B cell (primary cell): ENCODE measurements around the gene REG1A. TPM values are rescaled to one million over a fixed set of nuclear protein-coding genes. Genes with fewer than 3 reads are reported as not detected.

Source experiments
- ATAC-seq: fragments of 200-7000 bp; cut with Tn5 transposase; one replicate; pipeline ENCODE4 v1.10.0; 2021; ENCODE audit warnings: low read depth, mild to moderate bottlenecking, moderate number of reproducible peaks, moderate library complexity
- CTCF ChIA-PET: fragments of 350-600 bp; sonication (Branson Sonifier 250); formaldehyde crosslinking; loops from one replicate; lab custom pipeline; 2021; ENCODE audit warnings: antibody characterized with exemption, inconsistent platforms; lab: Charles Lee
- POLR2A ChIA-PET: fragments of 350-600 bp; sonication (Branson Sonifier 250); formaldehyde crosslinking; loops from one replicate; lab custom pipeline; 2021; ENCODE audit warnings: antibody characterized with exemption; lab: Charles Lee
- DNase-seq: peaks from one replicate; pipeline ENCODE4 v3.0.0; 2013
- H2AFZ ChIP-seq: 2 replicates; pipeline ENCODE4 v1.6.1; 2012; ENCODE audit warnings: mild to moderate bottlenecking, low read depth, low read length; ENCODE audit not compliant: insufficient read depth, poor library complexity, severe bottlenecking
- H3K27ac ChIP-seq, 2 donors: 1 replicate in 1 of 2; 2 replicates in 1 of 2; pipeline ENCODE4 v1.5.1; 2012 to 2013; ENCODE audit warnings: low read length in 2 of 2, mild to moderate bottlenecking in 2 of 2, moderate library complexity in 1 of 2
- H3K27me3 ChIP-seq, 4 experiments: fragments of 200-600 bp in 1 of 4; sonication (generic) in 1 of 4; replicated peaks in 1 of 4; 1 replicate in 2 of 4; 2 replicates in 2 of 4; pipeline versions ENCODE4 v1.6.1 to v1.7.0; 2013 to 2016; ENCODE audit warnings: low read length in 3 of 4, mild to moderate bottlenecking in 2 of 4, mixed read lengths in 1 of 4, moderate library complexity in 1 of 4; ENCODE audit not compliant: insufficient read depth in 4 of 4, control insufficient read depth in 3 of 4; ENCODE audit errors: control extremely low read depth in 1 of 4
- H3K36me3 ChIP-seq, 2 experiments: replicated peaks in 1 of 2; 1 replicate in 1 of 2; 2 replicates in 1 of 2; pipeline versions ENCODE4 v1.6.1 to v1.7.1; 2013; ENCODE audit warnings: low read length in 1 of 2; ENCODE audit not compliant: insufficient read depth in 2 of 2, control insufficient read depth in 1 of 2; ENCODE audit errors: control extremely low read depth in 1 of 2, extremely low read depth in 1 of 2
- H3K4me1 ChIP-seq, 2 donors: fragments of 200-600 bp in 1 of 2; sonication (generic) in 1 of 2; 1 replicate in 1 of 2; 2 replicates in 1 of 2; pipeline versions ENCODE4 v1.5.1 to v1.6.1; 2013 to 2017; ENCODE audit warnings: low read length in 2 of 2; ENCODE audit not compliant: control insufficient read depth in 2 of 2, insufficient read depth in 2 of 2
- H3K4me2 ChIP-seq: replicated peaks from 2 replicates; pipeline ENCODE3; 2012; ENCODE audit warnings: mild to moderate bottlenecking, low read depth, low read length; ENCODE audit not compliant: poor library complexity, severe bottlenecking
- H3K4me3 ChIP-seq, 5 experiments: fragments of 200-600 bp in 1 of 5; sonication (generic) in 1 of 5; 1 replicate in 3 of 5; 2 replicates in 2 of 5; pipeline versions ENCODE4 v1.5.1 to v1.7.0; 2011 to 2016; ENCODE audit warnings: low read length in 4 of 5, mild to moderate bottlenecking in 4 of 5, low read depth in 2 of 5, control low read depth in 1 of 5, moderate library complexity in 1 of 5; ENCODE audit not compliant: insufficient read depth in 1 of 5; ENCODE audit errors: control extremely low read depth in 1 of 5, extremely low read depth in 1 of 5
- H3K79me2 ChIP-seq: fragments of 200-600 bp; sonication (generic); one replicate; pipeline ENCODE4 v1.6.0; 2016; ENCODE audit warnings: low read length; ENCODE audit not compliant: control insufficient read depth, insufficient read depth
- H3K9ac ChIP-seq: fragments of 200-600 bp; sonication (generic); 2 replicates; pipeline ENCODE4 v1.6.1; 2017; ENCODE audit warnings: mild to moderate bottlenecking, low read length, moderate library complexity
- H3K9me3 ChIP-seq, 3 donors: one replicate each; pipeline versions ENCODE4 v1.6.1 to v1.7.1; 2013; ENCODE audit warnings: low read length in 2 of 3; ENCODE audit not compliant: control insufficient read depth in 2 of 3, insufficient read depth in 1 of 3; ENCODE audit errors: control extremely low read depth in 1 of 3
- H4K20me1 ChIP-seq: 2 replicates; pipeline ENCODE4 v1.6.0; 2012; ENCODE audit warnings: mild to moderate bottlenecking, low read length; ENCODE audit not compliant: insufficient read depth, control insufficient read depth, poor library complexity, severe bottlenecking
- H3K27ac Mint-ChIP-seq: one replicate; pipeline ENCODE4 v1.8.0; 2021; ENCODE audit warnings: mixed read lengths
- H3K27me3 Mint-ChIP-seq: one replicate; pipeline ENCODE4 v1.8.0; 2021; ENCODE audit warnings: mixed read lengths
- H3K4me1 Mint-ChIP-seq: one replicate; pipeline ENCODE4 v1.8.0; 2021; ENCODE audit warnings: mixed read lengths
- H3K4me3 Mint-ChIP-seq: one replicate; pipeline ENCODE4 v1.8.0; 2021; ENCODE audit warnings: mixed read lengths
- H3K9me3 Mint-ChIP-seq: one replicate; pipeline ENCODE4 v1.8.0; 2022; ENCODE audit warnings: mixed read lengths; ENCODE audit not compliant: insufficient read depth
- CTCF ChIP-seq: fragments of 200-600 bp; IDR thresholded peaks from one replicate; pipeline ENCODE4 v1.8.0; 2022; ENCODE audit warnings: antibody characterized with exemption, mild to moderate bottlenecking
- EZH2 ChIP-seq: IDR thresholded peaks from 2 replicates; pipeline ENCODE4 v1.6.1; 2012; ENCODE audit warnings: borderline replicate concordance, low read depth, mild to moderate bottlenecking, moderate library complexity, low read length; ENCODE audit not compliant: insufficient read depth, poor library complexity, severe bottlenecking
- WGBS: methylation state at CpG from one replicate; pipeline ENCODE4 v1.1.5; 2013; ENCODE audit warnings: missing lambda C conversion rate; ENCODE audit not compliant: insufficient coverage; 5-methylcytosine and 5-hydroxymethylcytosine counted together
- intact Hi-C: fragments of 100-400 bp; cut with micrococcal nuclease; formaldehyde crosslinking; loops from one replicate; pipeline ENCODE4 v1.10.0; 2022
- polyA plus RNA-seq: library from polyadenylated mRNA; depleted of rRNA; stranded (reverse); fragments of >200 nt; gene quantifications from 2 replicates; pipeline ENCODE4 v1.2.3, GENCODE V29; 2012
- total RNA-seq, 2 donors: library from RNA; stranded (reverse); fragments of 120-200 nt in 1 of 2; gene quantifications; 1 replicate in 1 of 2; 2 replicates in 1 of 2; pipeline versions ENCODE4 v1.2.3 to v1.2.4, GENCODE V29; 2013 to 2022

REG1A gene
- total and polyA plus RNA-seq, 2 donors (not counting 1 experiment from before 2014, with no cell fraction given) = not detected

- H3K79me2 ChIP-seq = no peaks in the 10 kb centered on the region
- no peak overlapping the region for H2AFZ ChIP-seq
- H3K36me3 ChIP-seq = no peaks in the 10 kb centered on the region
- H3K4me2 ChIP-seq = no peak overlapping the region
- no peaks in the 10 kb centered on the region for H3K27me3 ChIP-seq
- peaks cover 0 to 4% (median 0%) of the 10 kb centered on the region in 3 donors for H3K9me3 ChIP-seq
- Mint-ChIP-seq H3K4me1 (peaks cover 22% of the 10 kb centered on the region), H3K27ac (no peak overlapping the region), H3K4me3 (no peak overlapping the region), H3K9me3 (no peaks in the 10 kb centered on the region), H3K27me3 (no peaks in the 10 kb centered on the region)
- H3K4me1 ChIP-seq = peaks cover 12 to 19% of the 10 kb centered on the region in 2 donors
- H4K20me1 ChIP-seq = no peaks in the 10 kb centered on the region
- ATAC-seq (no peak), DNase-seq (no peak)
- intact Hi-C loops = no loop called here
- CTCF ChIA-PET = no interaction called here
- 89% methylated on average over 2 of the region's 4 CpGs for WGBS
- H3K9ac ChIP-seq = no peak overlapping the region
- H3K27ac ChIP-seq = no peak overlapping the region
- TF ChIP-seq EZH2 (no peak), CTCF (no peak)
- H3K4me3 ChIP-seq = no peak overlapping the region
- POLR2A ChIA-PET = no interaction called here
Observed at GRCh38 chr2:79086255-79086654, 34.0 kb upstream of the REG1A start.

DNA sequence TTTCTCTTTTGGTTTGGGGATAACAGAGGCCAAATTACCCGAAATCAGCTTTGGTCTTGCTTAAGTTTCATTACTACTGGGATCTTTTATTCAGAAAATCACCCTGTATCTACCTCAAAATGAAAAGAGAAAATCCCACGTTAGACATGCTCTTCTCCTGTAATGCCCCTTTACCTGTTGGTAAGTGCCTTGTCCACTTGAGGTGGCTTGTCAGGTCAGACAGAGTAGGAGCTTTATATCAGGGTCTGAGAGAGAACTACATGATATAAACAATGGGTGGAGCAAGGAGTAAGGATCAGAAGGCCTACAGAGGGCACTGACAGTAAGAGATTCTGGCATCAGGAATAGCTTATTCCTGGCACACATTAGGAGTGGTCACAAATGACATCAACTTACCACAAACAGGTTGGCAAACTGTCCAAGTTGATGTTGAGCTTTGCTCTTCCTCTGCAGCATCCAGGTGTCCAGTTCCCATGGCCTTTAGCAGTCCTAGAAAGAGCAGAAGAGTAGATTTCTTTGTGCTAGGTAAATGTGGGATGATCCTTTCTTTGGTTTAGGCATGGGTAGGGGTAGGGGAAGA is 32.4 kb upstream of the REG1A start, which contains the start of gene REG1B:
REG1B (minus strand) TSS at position 209 of the 580 bp plus-strand sequence. CDS start 381 bp downstream, outside the sequence.
- ChIA-PET CTCF (no interaction called here), POLR2A (no interaction called here)
- H3K27me3 Mint-ChIP-seq = no peaks in the 10 kb centered on the region
- no peak within 1 kb of the TSS for H3K27ac Mint-ChIP-seq
- Histone ChIP-seq H3K9me3 (peaks cover 0 to 4% (median 0%) of the 10 kb centered on the region in 3 donors), H3K36me3 (no peaks in the 10 kb centered on the region), H3K79me2 (no peaks in the 10 kb centered on the region), H3K4me3 (no peak within 1 kb of the TSS), H3K4me1 (peaks cover 12 to 19% of the 10 kb centered on the region in 2 donors), H3K27me3 (no peaks in the 10 kb centered on the region), H3K4me2 (no peak within 1 kb of the TSS), H3K27ac (no peak within 1 kb of the TSS), H3K9ac (no peak within 1 kb of the TSS), H4K20me1 (no peaks in the 10 kb centered on the region), H2AFZ (no peak within 1 kb of the TSS)
- WGBS = no CpG with 5 or more reads among the region's 2 CpGs
- TF ChIP-seq EZH2 = no peak
- no peak for TF ChIP-seq CTCF
- H3K9me3 Mint-ChIP-seq = no peaks in the 10 kb centered on the region
- DNase-seq (no peak), ATAC-seq (no peak)
- H3K4me3 Mint-ChIP-seq = no peak within 1 kb of the TSS
- H3K4me1 Mint-ChIP-seq = peaks cover 22% of the 10 kb centered on the region
- intact Hi-C loops = no loop called here
